Measurements from ENCODE around the gene SNAP47. TPM values are rescaled to one million over a fixed set of nuclear protein-coding genes. Genes with fewer than 3 reads are reported as not detected.

SNAP47 gene
- polyA plus RNA-seq, 2 of the 4 experiments (the other 2 are of a cell fraction), result 29.6 to 39.5 TPM

DNA sequence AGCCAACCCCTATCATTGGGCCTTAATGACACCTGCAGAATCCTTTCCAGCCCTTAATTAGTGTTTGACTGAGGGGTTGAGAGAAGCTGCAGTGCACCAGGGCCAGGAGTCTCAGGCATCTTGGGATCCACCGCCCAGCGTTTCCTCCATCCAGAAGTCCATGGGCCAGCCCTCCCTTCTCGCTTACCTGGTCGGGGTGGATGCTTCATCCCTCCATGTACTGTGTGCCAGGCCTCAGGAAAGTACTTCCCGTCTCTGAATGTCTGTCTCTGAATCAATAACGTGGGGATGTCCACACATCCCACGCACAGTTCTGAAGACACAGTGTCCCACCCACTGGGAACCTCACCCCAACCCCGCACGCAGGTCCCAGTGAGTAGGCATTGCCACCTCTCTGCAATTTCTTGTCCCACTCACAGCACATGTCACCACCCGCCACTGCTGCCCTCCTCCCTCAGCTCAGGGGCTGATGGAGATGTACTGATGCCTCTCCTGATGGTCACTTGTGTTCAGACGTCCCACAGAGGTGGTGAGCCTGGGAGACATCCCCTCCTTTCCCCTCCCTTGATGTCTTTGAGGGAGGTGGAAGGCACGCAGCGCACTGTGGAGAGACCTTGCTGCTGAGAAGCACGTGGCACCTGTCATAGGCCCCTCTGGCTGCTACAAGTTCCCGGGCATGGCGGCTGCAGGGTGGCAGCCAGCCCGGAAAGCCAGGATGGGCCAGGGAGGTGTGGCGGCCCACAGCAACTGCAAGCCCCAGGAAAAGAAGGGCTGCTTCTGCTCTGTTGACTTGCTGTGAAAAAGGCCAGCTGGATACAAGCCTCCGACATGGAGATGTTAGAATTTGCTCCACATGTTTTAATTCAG, 50.8 kb downstream of the SNAP47 start:
- TF ChIP-seq HDAC2 (IDR thresholded peaks at IDR 0.05), result no peak
- TF ChIP-seq RCOR1 (IDR thresholded peaks at IDR 0.05; ENCODE audit: low read depth, low read length), result no peak
- TF ChIP-seq SREBF2 (IDR thresholded peaks at IDR 0.05), result no peak
- no peak for TF ChIP-seq ESRRA (IDR thresholded peaks at IDR 0.05; ENCODE audit: borderline replicate concordance, low read length)
- no peak for TF ChIP-seq KDM5A (IDR thresholded peaks at IDR 0.05)
- TF ChIP-seq, protein P1, sequence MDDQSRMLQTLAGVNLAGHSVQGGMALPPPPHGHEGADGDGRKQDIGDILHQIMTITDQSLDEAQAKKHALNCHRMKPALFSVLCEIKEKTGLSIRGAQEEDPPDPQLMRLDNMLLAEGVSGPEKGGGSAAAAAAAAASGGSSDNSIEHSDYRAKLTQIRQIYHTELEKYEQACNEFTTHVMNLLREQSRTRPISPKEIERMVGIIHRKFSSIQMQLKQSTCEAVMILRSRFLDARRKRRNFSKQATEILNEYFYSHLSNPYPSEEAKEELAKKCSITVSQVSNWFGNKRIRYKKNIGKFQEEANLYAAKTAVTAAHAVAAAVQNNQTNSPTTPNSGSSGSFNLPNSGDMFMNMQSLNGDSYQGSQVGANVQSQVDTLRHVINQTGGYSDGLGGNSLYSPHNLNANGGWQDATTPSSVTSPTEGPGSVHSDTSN (IDR thresholded peaks at IDR 0.05), result no peak
- TF ChIP-seq, protein P2, sequence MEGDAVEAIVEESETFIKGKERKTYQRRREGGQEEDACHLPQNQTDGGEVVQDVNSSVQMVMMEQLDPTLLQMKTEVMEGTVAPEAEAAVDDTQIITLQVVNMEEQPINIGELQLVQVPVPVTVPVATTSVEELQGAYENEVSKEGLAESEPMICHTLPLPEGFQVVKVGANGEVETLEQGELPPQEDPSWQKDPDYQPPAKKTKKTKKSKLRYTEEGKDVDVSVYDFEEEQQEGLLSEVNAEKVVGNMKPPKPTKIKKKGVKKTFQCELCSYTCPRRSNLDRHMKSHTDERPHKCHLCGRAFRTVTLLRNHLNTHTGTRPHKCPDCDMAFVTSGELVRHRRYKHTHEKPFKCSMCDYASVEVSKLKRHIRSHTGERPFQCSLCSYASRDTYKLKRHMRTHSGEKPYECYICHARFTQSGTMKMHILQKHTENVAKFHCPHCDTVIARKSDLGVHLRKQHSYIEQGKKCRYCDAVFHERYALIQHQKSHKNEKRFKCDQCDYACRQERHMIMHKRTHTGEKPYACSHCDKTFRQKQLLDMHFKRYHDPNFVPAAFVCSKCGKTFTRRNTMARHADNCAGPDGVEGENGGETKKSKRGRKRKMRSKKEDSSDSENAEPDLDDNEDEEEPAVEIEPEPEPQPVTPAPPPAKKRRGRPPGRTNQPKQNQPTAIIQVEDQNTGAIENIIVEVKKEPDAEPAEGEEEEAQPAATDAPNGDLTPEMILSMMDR (IDR thresholded peaks at IDR 0.05), result no peak
- no peak for TF ChIP-seq SMC3 (IDR thresholded peaks at IDR 0.05)
- TF ChIP-seq POLR2A (IDR thresholded peaks at IDR 0.05; ENCODE audit: low read length), result no peak
- TF ChIP-seq, protein P3, sequence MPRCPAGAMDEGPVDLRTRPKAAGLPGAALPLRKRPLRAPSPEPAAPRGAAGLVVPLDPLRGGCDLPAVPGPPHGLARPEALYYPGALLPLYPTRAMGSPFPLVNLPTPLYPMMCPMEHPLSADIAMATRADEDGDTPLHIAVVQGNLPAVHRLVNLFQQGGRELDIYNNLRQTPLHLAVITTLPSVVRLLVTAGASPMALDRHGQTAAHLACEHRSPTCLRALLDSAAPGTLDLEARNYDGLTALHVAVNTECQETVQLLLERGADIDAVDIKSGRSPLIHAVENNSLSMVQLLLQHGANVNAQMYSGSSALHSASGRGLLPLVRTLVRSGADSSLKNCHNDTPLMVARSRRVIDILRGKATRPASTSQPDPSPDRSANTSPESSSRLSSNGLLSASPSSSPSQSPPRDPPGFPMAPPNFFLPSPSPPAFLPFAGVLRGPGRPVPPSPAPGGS (IDR thresholded peaks at IDR 0.05), result no peak
- TF ChIP-seq RNF2 (IDR thresholded peaks at IDR 0.05; ENCODE audit: borderline replicate concordance, low read depth), result no peak
- TF ChIP-seq, protein P4, sequence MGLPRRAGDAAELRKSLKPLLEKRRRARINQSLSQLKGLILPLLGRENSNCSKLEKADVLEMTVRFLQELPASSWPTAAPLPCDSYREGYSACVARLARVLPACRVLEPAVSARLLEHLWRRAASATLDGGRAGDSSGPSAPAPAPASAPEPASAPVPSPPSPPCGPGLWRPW (IDR thresholded peaks at IDR 0.05), result no peak
- TF ChIP-seq, protein P5, sequence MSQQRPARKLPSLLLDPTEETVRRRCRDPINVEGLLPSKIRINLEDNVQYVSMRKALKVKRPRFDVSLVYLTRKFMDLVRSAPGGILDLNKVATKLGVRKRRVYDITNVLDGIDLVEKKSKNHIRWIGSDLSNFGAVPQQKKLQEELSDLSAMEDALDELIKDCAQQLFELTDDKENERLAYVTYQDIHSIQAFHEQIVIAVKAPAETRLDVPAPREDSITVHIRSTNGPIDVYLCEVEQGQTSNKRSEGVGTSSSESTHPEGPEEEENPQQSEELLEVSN (IDR thresholded peaks at IDR 0.05; ENCODE audit: borderline replicate concordance, low read depth), result no peak
- TF ChIP-seq CBX2 (IDR thresholded peaks at IDR 0.05; ENCODE audit: borderline replicate concordance, low read depth), result no peak
- TF ChIP-seq, protein P6, sequence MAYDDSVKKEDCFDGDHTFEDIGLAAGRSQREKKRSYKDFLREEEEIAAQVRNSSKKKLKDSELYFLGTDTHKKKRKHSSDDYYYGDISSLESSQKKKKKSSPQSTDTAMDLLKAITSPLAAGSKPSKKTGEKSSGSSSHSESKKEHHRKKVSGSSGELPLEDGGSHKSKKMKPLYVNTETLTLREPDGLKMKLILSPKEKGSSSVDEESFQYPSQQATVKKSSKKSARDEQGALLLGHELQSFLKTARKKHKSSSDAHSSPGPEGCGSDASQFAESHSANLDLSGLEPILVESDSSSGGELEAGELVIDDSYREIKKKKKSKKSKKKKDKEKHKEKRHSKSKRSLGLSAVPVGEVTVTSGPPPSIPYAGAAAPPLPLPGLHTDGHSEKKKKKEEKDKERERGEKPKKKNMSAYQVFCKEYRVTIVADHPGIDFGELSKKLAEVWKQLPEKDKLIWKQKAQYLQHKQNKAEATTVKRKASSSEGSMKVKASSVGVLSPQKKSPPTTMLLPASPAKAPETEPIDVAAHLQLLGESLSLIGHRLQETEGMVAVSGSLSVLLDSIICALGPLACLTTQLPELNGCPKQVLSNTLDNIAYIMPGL (CRISPR knock-in tag; IDR thresholded peaks at IDR 0.05; ENCODE audit: borderline replicate concordance), result no peak
- no peak for ATAC-seq
- Histone ChIP-seq H3K27ac (no peak overlapping the region), H3K4me3 (no peak overlapping the region), H3K4me2 (no peak overlapping the region), H3K9me3 (no peaks in the 10 kb centered on the region), H3K4me1 (peaks cover 4% of the 10 kb centered on the region; the same call in 2 of the 3 replicates)
- ChIA-PET POLR2A (no interaction called here), CTCF (no interaction called here)
- DNase-seq (ENCODE audit: low read depth in 1 of 2, low spot score in 1 of 2), result no peak
- no peak for FAIRE-seq
- 88% methylated on average over 19 of the region's 19 CpGs for WGBS (ENCODE audit: missing lambda C conversion rate)

DNA sequence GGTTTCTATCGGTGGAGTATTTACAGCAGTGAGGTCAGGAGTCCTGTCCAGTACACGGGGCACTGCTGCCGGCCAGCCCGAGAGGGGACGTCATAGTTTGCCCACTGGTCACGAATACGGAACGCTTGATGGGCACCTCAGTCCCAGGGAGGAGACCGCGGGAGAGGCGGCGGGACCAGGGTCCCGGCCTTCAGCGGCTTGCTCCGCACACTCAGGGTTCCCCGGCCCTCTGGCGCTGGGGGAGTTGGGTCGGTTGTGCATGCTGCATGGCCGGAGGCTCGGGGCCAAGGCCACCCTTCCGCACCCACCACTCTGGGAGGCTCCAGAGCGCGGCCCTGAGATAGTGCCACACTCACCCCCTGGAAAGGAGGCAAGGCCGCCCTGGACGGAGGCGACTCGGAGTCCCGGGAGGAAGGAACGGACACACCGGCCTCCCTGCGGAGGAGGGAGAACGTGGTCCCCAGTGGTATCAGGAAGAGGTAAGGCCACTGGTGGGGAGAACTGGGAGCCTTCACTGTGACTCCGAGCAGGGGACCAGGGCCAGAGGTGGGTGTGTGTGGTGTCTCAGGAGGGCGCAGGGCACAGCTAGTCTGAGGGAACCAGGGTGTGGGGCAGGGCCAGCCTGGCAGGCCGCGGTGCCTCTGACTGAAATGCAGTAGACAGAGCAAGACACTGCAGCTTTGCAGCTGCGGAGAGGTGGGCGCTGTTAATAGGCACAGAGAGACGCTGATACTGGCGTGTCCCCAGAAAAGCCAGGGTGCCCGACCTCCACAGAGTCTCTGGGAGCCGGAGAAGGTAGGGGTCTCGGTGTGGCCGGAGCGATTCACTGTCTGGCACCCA, 51.7 kb downstream of the SNAP47 start:
- FAIRE-seq (no peak), ATAC-seq (0 out of 6 replicates have a peak, but pooled peaks of 1 of the 2 experiments have one; percentile 1), DNase-seq (ENCODE audit: low read depth in 1 of 2, low spot score in 1 of 2) (no peak)
- Histone ChIP-seq H3K4me2 (peak overlapping the region; percentile 96), H3K9me3 (no peaks in the 10 kb centered on the region), H3K4me1 (peaks cover 4% of the 10 kb centered on the region; the same call in 2 of the 3 replicates), H3K4me3 (peak overlapping the region; percentile 57; the same call in 2 of the 3 replicates), H3K27ac (peak overlapping the region; percentile 71 to 77)
- ChIA-PET CTCF (interaction anchor here (1.0 to 4.0 kb wide), 3 partner anchors 144 to 172 kb away, joined by 3 to 19 read pairs (median 3); partner anchors contain the start of gene WNT9A), POLR2A (interaction anchor here (1.1 kb wide), 1 partner anchor 12 kb away, joined by 3 read pairs; no protein-coding TSS in a partner anchor)
- WGBS (ENCODE audit: missing lambda C conversion rate), result 93% methylated on average over 43 of the region's 45 CpGs
- TF ChIP-seq, protein P6 (CRISPR knock-in tag; IDR thresholded peaks at IDR 0.05; ENCODE audit: borderline replicate concordance), result no peak
- TF ChIP-seq, protein P7, sequence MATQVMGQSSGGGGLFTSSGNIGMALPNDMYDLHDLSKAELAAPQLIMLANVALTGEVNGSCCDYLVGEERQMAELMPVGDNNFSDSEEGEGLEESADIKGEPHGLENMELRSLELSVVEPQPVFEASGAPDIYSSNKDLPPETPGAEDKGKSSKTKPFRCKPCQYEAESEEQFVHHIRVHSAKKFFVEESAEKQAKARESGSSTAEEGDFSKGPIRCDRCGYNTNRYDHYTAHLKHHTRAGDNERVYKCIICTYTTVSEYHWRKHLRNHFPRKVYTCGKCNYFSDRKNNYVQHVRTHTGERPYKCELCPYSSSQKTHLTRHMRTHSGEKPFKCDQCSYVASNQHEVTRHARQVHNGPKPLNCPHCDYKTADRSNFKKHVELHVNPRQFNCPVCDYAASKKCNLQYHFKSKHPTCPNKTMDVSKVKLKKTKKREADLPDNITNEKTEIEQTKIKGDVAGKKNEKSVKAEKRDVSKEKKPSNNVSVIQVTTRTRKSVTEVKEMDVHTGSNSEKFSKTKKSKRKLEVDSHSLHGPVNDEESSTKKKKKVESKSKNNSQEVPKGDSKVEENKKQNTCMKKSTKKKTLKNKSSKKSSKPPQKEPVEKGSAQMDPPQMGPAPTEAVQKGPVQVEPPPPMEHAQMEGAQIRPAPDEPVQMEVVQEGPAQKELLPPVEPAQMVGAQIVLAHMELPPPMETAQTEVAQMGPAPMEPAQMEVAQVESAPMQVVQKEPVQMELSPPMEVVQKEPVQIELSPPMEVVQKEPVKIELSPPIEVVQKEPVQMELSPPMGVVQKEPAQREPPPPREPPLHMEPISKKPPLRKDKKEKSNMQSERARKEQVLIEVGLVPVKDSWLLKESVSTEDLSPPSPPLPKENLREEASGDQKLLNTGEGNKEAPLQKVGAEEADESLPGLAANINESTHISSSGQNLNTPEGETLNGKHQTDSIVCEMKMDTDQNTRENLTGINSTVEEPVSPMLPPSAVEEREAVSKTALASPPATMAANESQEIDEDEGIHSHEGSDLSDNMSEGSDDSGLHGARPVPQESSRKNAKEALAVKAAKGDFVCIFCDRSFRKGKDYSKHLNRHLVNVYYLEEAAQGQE (IDR thresholded peaks at IDR 0.05), result no peak
- TF ChIP-seq NPAS2 (CRISPR knock-in tag; IDR thresholded peaks at IDR 0.05; ENCODE audit: borderline replicate concordance) (no peak), BHLHE40 (IDR thresholded peaks at IDR 0.05; ENCODE audit: low read depth, low read length) (no peak), RNF2 (IDR thresholded peaks at IDR 0.05; ENCODE audit: borderline replicate concordance, low read depth) (no peak), HOXB13 (CRISPR knock-in tag; IDR thresholded peaks at IDR 0.05; ENCODE audit: low read depth) (no peak)
